ENCODE measurements around the gene SMYD2.
"Not testable (repeated sequence)": the region's sequence is repeated elsewhere in the genome, so short reads cannot be mapped to it uniquely, and the experiment has no call there.

The SMYD2 gene

DNA sequence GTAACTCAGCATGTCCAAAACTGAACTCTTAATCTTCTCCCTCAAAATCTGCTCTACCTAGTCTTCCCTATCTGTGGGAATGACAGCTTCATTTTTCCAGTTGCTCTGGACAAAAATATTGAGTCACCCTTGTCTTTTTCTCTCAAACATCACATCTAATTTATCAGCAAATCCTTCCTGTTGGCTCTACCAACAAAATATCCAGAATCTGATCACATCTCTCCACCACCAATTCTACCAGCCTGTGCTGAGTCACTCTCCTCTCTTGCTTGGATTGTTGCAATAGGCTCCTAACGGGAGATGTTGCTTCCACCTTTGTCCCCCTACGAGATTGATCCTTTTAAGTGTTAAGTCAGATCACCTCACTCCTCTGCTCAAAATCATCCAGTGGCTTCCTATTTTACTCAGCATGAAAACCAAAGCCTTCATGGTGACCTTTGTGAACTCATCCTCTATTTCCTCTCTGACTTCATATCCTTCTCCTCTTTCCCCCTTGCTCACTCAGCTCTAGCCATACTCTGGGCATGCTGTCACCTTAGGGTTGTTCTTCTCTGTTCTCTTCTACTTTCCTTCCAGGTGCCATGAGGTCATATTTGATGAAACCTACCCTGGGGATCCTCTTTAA is 21.5 kb upstream of the SMYD2 start:
- DNase-seq (ENCODE audit: low spot score in 2 of 2) (no peak), ATAC-seq (replicated peaks; ENCODE audit: extremely low read depth, poor library complexity, severe bottlenecking) (no peak)
- Mint-ChIP-seq H3K9me3 (no peaks in the 10 kb centered on the region), H3K4me3 (no peak overlapping the region), H3K27ac (ENCODE audit: low read depth) (no peak overlapping the region), H3K4me1 (peaks cover 4% of the 10 kb centered on the region), H3K36me3 (ENCODE audit: insufficient read depth) (no peaks in the 10 kb centered on the region), H3K27me3 (peaks cover 93% of the 10 kb centered on the region)

DNA sequence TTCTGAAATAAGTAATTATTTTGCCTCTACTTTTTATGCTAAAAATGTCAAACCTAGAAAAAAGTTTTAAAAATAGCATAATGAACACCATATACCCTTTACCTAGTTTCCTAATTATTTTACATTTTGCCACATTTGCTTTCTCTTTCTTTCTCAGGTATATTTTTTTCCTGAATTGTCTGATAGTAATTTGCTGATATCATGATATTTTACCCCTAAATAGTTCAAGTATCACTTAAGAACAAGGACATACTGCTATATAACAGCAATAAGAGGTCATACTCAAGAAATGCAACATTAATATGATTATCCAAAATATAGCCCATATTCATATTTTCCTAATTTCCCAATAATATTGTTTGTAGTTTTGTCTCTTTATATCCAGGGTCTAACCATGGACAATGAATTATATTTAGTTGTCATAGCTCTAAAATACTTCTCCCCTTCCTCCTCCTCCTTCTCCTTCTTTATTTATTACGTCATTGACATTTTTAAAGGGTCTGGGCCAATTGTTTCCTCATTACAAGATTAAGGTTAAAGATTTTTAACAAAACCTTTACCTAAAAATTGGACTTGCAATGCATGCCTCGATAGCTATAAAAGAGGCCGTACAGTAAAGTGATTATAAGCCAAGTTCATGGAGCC is 20.3 kb upstream of the SMYD2 start:
- Mint-ChIP-seq H3K4me3 (no peak overlapping the region), H3K27me3 (peaks cover 92% of the 10 kb centered on the region), H3K4me1 (peaks cover 4% of the 10 kb centered on the region), H3K36me3 (ENCODE audit: insufficient read depth) (no peaks in the 10 kb centered on the region), H3K9me3 (no peaks in the 10 kb centered on the region), H3K27ac (ENCODE audit: low read depth) (no peak overlapping the region)
- ATAC-seq (replicated peaks; ENCODE audit: extremely low read depth, poor library complexity, severe bottlenecking) = no peak
- DNase-seq (ENCODE audit: low spot score in 2 of 2) = no peak

DNA sequence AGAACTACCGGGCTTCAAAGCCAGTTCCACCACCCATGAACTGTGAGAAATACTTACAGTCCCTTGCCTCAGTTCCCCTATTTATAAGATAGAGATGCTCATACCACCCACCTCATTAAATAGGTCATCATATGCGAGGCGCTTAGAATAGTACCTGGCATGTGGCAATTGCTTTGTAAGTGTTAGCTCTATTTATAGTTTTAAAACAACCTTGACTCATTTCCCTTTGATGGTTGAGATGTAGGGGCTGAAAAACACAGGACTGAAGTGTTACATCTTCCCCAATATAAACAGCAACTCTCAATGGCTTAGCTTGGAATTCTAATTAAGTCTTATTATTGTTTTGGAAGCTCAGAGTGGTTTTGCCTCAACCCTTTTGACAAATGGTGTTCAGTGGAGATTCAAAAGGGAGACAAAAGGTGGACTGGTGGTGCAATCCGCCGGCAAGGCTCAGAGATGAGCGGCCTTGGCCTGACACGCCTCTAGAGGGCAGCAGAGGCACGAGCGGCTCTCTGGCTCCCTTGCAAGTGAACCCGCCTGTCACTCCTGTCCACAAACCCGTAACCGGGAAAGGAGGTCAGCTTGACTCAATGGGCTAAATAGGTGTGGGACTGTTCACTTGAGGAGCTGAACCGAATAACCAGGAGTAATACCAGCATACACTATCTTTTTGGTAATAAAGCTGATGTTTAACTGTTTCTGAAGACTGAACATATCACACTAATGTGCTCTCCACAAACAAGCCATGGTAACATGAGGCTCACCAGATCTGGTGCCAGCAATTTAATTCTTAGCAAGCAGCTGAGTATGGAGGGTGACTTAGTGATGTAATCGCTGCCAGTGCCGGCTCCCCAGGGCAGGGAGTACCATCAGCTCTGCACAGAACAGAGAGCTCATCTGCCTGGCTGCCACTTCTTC is 19.5 kb upstream of the SMYD2 start:
- peak; percentile 79 for ATAC-seq (replicated peaks; ENCODE audit: extremely low read depth, poor library complexity, severe bottlenecking)
- Mint-ChIP-seq H3K36me3 (ENCODE audit: insufficient read depth) (no peaks in the 10 kb centered on the region), H3K4me3 (no peak overlapping the region), H3K27ac (ENCODE audit: low read depth) (no peak overlapping the region), H3K9me3 (no peaks in the 10 kb centered on the region), H3K27me3 (peaks cover 93% of the 10 kb centered on the region), H3K4me1 (peaks cover 4% of the 10 kb centered on the region)
- DNase-seq (ENCODE audit: low spot score in 2 of 2) = peak; percentile 70 to 79

DNA sequence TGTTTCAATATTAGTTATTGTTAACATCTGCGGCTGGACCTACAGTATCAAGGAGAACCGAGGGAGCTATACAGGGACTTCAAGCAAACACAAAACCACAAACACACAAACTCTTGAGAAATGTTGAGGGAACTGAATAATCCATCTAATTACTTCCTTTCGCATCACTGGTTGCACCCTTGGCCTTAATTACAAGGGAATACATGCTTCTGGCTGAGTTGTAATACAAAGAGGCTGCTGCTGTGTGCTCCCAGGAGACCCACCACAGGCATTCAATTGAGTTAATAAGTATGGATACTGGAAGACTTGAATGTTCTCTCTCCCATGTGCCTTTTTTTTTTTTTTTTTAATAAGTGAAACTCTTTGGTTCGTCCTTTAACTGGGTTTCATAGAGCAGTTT is 16.8 kb upstream of the SMYD2 start:
- H3K36me3 Mint-ChIP-seq (ENCODE audit: insufficient read depth) = no peaks in the 10 kb centered on the region
- ATAC-seq (replicated peaks; ENCODE audit: extremely low read depth, poor library complexity, severe bottlenecking) (no peak), DNase-seq (ENCODE audit: low spot score in 2 of 2) (no peak)
- H3K4me1 Mint-ChIP-seq = peaks cover 4% of the 10 kb centered on the region
- H3K27me3 Mint-ChIP-seq = peaks cover 68% of the 10 kb centered on the region
- H3K4me3 Mint-ChIP-seq = no peak overlapping the region
- no peaks in the 10 kb centered on the region for H3K9me3 Mint-ChIP-seq
- H3K27ac Mint-ChIP-seq (ENCODE audit: low read depth) = no peak overlapping the region

DNA sequence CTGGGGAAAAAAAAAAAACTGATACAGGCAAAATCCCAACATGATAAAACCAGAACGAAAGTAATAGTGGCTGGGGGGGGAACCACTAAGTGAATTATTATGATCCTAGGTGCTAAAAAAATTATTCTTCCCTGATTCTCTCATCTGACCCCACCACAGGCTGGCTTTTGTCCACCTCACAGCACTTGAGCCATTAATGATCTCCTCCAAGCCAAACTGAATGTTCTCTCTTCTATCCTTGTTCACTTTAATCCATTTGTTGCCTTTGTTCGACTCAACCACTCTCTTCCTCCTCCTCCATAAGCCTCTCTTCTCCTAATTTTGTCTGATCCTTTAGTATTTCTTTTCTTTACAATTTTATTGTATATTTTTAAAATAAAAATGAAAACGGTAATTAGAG is 16.0 kb upstream of the SMYD2 start:
- Mint-ChIP-seq H3K9me3 (no peaks in the 10 kb centered on the region), H3K27ac (ENCODE audit: low read depth) (no peak overlapping the region), H3K27me3 (peaks cover 68% of the 10 kb centered on the region), H3K4me3 (no peak overlapping the region), H3K4me1 (peaks cover 4% of the 10 kb centered on the region), H3K36me3 (ENCODE audit: insufficient read depth) (no peaks in the 10 kb centered on the region)
- DNase-seq (ENCODE audit: low spot score in 2 of 2) (no peak), ATAC-seq (replicated peaks; ENCODE audit: extremely low read depth, poor library complexity, severe bottlenecking) (no peak)

DNA sequence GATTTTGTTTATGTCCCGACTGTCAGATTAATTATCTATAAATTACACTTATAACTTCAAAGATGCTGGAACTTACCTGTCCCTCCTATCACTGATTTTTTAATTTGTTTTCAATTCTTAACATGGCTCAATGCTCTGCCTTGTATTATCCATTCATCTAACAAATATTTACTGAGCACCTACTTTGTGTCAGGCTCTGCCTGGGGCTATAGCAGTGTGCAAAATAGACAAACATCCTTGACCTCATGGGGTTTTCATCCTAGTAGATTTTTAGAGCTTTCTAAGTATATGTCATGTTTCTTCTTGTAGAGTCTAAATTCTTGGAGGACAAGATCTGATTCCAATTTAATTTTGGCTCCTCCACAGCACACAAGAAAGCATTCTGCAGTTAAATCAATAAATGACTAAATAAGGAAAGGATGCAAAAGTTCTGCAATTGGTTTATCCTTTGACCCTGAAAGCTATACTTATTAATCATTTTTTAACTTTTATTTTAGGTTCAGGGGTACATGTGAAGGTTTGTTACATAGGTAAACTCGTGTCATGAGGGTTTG is 10.8 kb upstream of the SMYD2 start:
- H3K4me3 Mint-ChIP-seq = no peak overlapping the region
- no peak for ATAC-seq (replicated peaks; ENCODE audit: extremely low read depth, poor library complexity, severe bottlenecking)
- no peaks in the 10 kb centered on the region for H3K4me1 Mint-ChIP-seq
- H3K9me3 Mint-ChIP-seq = no peaks in the 10 kb centered on the region
- H3K36me3 Mint-ChIP-seq (ENCODE audit: insufficient read depth) = no peaks in the 10 kb centered on the region
- no peak for DNase-seq (ENCODE audit: low spot score in 2 of 2)
- H3K27me3 Mint-ChIP-seq = peaks cover 35% of the 10 kb centered on the region
- H3K27ac Mint-ChIP-seq (ENCODE audit: low read depth) = no peak overlapping the region

DNA sequence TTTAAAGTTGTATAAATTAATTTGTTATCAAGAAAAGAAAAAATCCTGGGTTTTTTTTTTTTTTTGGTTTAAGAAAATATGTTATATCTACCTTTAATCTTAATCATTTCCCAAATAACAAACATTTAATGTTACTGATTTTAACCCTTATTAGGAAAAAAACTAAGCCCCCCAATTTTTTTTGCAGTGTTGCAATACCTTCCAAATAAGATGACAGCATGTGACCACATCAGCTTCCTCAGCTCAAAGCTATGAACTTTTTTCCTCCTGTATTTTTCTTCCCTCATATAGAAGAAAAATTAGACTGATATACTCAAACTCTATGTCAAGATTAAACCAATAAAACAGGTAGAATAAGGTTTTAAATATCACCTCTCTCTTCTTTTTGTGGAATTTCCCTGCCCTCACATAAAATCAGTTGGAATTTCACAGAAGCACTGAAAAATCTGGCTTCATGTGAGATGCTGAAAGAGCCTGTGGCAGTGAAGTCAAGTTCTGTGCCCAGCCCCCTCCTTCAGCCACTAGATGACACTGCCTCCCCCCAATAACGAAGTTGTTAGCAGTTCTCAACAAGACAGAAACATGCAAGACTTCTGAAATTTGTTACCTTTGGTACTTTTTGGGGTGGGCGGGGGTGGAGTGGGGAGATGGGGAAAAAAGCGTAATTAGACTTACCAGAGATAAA is 9.6 kb upstream of the SMYD2 start:
- H3K4me3 Mint-ChIP-seq = no peak overlapping the region
- no peaks in the 10 kb centered on the region for H3K9me3 Mint-ChIP-seq
- no peak overlapping the region for H3K27ac Mint-ChIP-seq (ENCODE audit: low read depth)
- DNase-seq (ENCODE audit: low spot score in 2 of 2) (no peak), ATAC-seq (replicated peaks; ENCODE audit: extremely low read depth, poor library complexity, severe bottlenecking) (peak; percentile 28)
- no peaks in the 10 kb centered on the region for H3K36me3 Mint-ChIP-seq (ENCODE audit: insufficient read depth)
- H3K27me3 Mint-ChIP-seq = peaks cover 26% of the 10 kb centered on the region
- no peaks in the 10 kb centered on the region for H3K4me1 Mint-ChIP-seq

DNA sequence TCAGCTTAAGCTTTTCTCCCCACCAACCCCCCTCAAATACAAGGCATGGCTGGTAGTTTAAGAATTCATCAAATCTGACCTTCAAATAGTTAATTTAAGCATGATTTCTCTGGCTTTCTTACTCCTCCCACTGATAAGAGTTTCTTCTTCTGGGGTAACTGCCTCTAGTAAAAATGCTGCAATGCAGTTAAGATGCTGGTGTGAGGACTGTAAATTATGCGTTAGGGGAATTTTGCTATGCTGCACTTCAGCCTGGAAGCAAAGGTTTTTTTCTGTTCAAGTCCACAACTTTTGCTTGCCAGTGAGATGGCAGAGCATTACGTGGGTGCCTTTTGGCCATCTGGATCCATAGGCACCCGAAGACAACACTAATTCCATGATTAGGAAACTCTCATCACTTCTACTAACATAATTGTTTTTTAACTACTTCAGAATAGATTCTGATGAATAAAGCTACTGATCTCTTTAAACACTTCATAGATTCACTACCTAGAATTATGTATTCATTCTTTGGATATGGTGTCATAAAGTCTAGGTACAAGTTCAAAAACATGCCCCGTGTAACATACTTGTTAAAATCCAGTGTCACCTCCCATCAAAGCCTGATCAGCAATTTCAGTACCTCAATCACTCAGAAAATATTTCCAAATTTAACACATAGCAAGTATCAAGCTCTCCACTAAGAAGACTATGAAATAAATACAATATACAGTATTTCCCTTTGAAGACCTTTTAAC is 8.8 kb upstream of the SMYD2 start:
- H3K27me3 Mint-ChIP-seq = peaks cover 26% of the 10 kb centered on the region
- ATAC-seq (replicated peaks; ENCODE audit: extremely low read depth, poor library complexity, severe bottlenecking) (no peak), DNase-seq (ENCODE audit: low spot score in 2 of 2) (no peak)
- H3K4me1 Mint-ChIP-seq = no peaks in the 10 kb centered on the region
- H3K4me3 Mint-ChIP-seq = no peak overlapping the region
- H3K9me3 Mint-ChIP-seq = no peaks in the 10 kb centered on the region
- no peaks in the 10 kb centered on the region for H3K36me3 Mint-ChIP-seq (ENCODE audit: insufficient read depth)
- no peak overlapping the region for H3K27ac Mint-ChIP-seq (ENCODE audit: low read depth)

DNA sequence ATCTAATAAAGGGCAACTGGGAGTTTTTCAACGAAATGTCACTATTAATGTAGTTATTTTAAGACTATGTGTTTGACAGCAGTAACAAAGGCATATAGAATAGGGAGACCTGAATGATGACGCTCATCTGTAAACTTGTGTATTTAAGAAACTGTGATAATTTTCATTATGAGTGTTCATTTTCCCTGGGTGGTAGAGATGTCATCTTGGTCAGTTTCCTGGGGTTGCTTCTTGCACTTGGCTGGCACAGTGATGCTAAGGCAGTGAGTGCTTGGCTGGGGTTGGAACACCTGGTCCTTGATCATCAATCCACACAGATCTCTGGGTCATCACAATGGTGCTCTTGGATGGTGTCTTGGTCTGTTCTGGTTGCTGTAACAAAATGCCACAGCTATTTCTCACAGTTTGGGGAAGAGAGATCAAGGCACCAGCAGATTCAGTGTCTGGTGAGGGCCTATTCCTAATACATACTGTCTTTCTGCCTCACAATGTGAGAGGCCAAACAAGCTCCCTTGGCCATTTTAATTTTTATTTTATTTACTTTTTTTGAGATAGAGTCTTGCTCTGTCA is 7.9 kb upstream of the SMYD2 start:
- ATAC-seq (replicated peaks; ENCODE audit: extremely low read depth, poor library complexity, severe bottlenecking) (no peak), DNase-seq (ENCODE audit: low spot score in 2 of 2) (no peak)
- Mint-ChIP-seq H3K36me3 (ENCODE audit: insufficient read depth) (no peaks in the 10 kb centered on the region), H3K27ac (ENCODE audit: low read depth) (no peak overlapping the region), H3K4me3 (no peak overlapping the region), H3K9me3 (no peaks in the 10 kb centered on the region), H3K4me1 (no peaks in the 10 kb centered on the region), H3K27me3 (peaks cover 26% of the 10 kb centered on the region)

DNA sequence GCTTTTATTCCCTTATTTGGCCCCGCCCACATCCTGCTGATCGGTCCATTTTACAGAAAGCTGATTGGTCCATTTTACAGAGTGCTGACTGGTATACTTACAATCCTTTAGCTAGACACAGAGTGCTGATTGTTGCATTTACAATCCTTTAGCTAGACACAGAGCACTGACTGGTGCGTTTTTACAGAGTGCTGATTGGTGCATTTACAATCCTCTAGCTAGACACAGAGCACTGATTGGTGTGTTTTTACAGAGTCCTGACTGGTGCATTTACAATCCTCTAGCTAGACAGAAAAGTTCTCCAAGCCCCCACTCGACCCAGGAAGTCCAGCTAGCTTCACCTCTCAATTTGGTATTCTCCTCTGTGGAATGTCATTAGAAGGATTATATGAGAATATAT is 5.3 kb upstream of the SMYD2 start:
- H3K4me3 Mint-ChIP-seq; ATAC-seq (replicated peaks; ENCODE audit: extremely low read depth, poor library complexity, severe bottlenecking); H3K9me3 Mint-ChIP-seq; H3K27ac Mint-ChIP-seq (ENCODE audit: low read depth); H3K36me3 Mint-ChIP-seq (ENCODE audit: insufficient read depth); DNase-seq (ENCODE audit: low spot score in 2 of 2); H3K27me3 Mint-ChIP-seq: not testable (repeated sequence)
- peaks cover 16% of the 10 kb centered on the region for H3K4me1 Mint-ChIP-seq

DNA sequence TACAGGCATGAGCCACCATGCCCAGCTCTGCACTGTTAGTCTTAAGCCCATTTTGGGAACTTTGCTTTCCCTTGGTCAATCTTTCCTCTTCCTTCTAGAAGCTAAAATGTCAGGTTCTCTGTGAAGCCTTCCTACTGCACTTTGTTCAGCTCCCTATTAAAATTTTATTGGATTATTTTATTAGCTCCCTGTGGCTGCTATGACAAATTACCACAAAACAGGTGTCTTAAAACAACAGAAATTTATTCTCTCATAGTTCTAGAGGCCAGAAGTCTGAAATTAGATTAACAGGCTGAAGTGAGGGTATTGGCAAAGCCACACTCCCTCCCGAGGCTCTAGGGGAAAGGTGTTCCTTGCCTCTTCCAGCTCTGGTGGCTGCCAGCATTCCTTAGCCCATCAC is 4.2 kb upstream of the SMYD2 start:
- Mint-ChIP-seq H3K4me3 (no peak overlapping the region), H3K27ac (ENCODE audit: low read depth) (no peak overlapping the region), H3K36me3 (ENCODE audit: insufficient read depth) (peaks cover 4% of the 10 kb centered on the region), H3K4me1 (peaks cover 20% of the 10 kb centered on the region), H3K9me3 (no peaks in the 10 kb centered on the region), H3K27me3 (no peaks in the 10 kb centered on the region)
- DNase-seq (ENCODE audit: low spot score in 2 of 2) (no peak), ATAC-seq (replicated peaks; ENCODE audit: extremely low read depth, poor library complexity, severe bottlenecking) (no peak)
